Fibroblast of lung (primary cell): ENCODE data around the gene USH2A. TPM values are rescaled to one million over a fixed set of nuclear protein-coding genes. Genes with fewer than 3 reads are reported as not detected.
A peak's percentile ranks its signal among the peaks of the same experiment; 100 is the strongest.

Experiments
- DNase-seq, 2 donors: peaks; one replicate each; pipeline versions ENCODE4 v3.0.0 to v3.0.0-alpha.2; 2010; ENCODE audit warnings: low read depth in 2 of 2
- H2AFZ ChIP-seq: 2 replicates; pipeline ENCODE4 v1.5.1; 2012; ENCODE audit warnings: low read length, control low read depth, inconsistent platforms
- H3K27ac ChIP-seq: 2 replicates; pipeline ENCODE4 v1.5.1; 2011; ENCODE audit warnings: low read length, control low read depth; ENCODE audit not compliant: insufficient read depth
- H3K27me3 ChIP-seq: 2 replicates; pipeline ENCODE4 v1.5.1; 2011; ENCODE audit warnings: mild to moderate bottlenecking, low read length; ENCODE audit not compliant: control insufficient read depth, insufficient read depth
- H3K36me3 ChIP-seq: 2 replicates; pipeline ENCODE4 v1.5.1; 2011; ENCODE audit warnings: low read length; ENCODE audit not compliant: control insufficient read depth, insufficient read depth
- H3K4me1 ChIP-seq: 2 replicates; pipeline ENCODE4 v1.5.1; 2011; ENCODE audit warnings: low read length; ENCODE audit not compliant: control insufficient read depth, insufficient read depth; ENCODE audit errors: extremely low read depth
- H3K4me2 ChIP-seq: 2 replicates; pipeline ENCODE4 v1.5.1; 2011; ENCODE audit warnings: low read length, control low read depth; ENCODE audit not compliant: insufficient read depth; ENCODE audit errors: extremely low read depth
- H3K4me3 ChIP-seq, 4 experiments: fragments of 200-600 bp in 1 of 4; sonication (generic) in 1 of 4; replicated peaks in 1 of 4; 2 replicates each; pipeline ENCODE4 v1.5.1; 2011 to 2016; ENCODE audit warnings: low read length in 4 of 4, low read depth in 3 of 4, mild to moderate bottlenecking in 3 of 4, control low read depth in 2 of 4, inconsistent platforms in 1 of 4, mixed read lengths in 1 of 4; ENCODE audit not compliant: insufficient read depth in 1 of 4; ENCODE audit errors: control extremely low read depth in 1 of 4
- H3K79me2 ChIP-seq: 2 replicates; pipeline ENCODE4 v1.5.1; 2012; ENCODE audit warnings: mild to moderate bottlenecking, low read length, inconsistent platforms; ENCODE audit not compliant: control insufficient read depth, insufficient read depth
- H3K9ac ChIP-seq: 2 replicates; pipeline ENCODE4 v1.5.1; 2011; ENCODE audit warnings: mild to moderate bottlenecking, low read length, control low read depth; ENCODE audit not compliant: insufficient read depth
- H3K9me3 ChIP-seq: 2 replicates; pipeline ENCODE4 v1.5.1; 2012; ENCODE audit warnings: low read depth, low read length; ENCODE audit not compliant: control insufficient read depth, insufficient read depth
- H4K20me1 ChIP-seq: 2 replicates; pipeline ENCODE4 v1.5.1; 2011; ENCODE audit warnings: low read length; ENCODE audit not compliant: control insufficient read depth, insufficient read depth; ENCODE audit errors: extremely low read depth
- CTCF ChIP-seq, 2 donors: IDR thresholded peaks in 1 of 2; conservative IDR thresholded peaks in 1 of 2; 1 replicate in 1 of 2; 2 replicates in 1 of 2; pipeline ENCODE4 v1.5.1; 2011 to 2012; ENCODE audit warnings: low read length in 2 of 2, control low read depth in 1 of 2, inconsistent platforms in 1 of 2, low read depth in 1 of 2, mild to moderate bottlenecking in 1 of 2
- EZH2 ChIP-seq: IDR thresholded peaks from 2 replicates; pipeline ENCODE4 v1.5.1; 2012; ENCODE audit warnings: low read length, control low read depth, mild to moderate bottlenecking; ENCODE audit errors: missing control alignments
- polyA plus RNA-seq, 2 donors: library from polyadenylated mRNA; depleted of rRNA in 1 of 2; stranded (reverse) in 1 of 2; unstranded in 1 of 2; fragments of >200 nt; gene quantifications; 2 replicates each; pipeline ENCODE4 v1.2.1, GENCODE V29; 2011 to 2012; ENCODE audit warnings: missing spikeins in 1 of 2
- total RNA-seq: library from RNA; depleted of rRNA; stranded (reverse); fragments of >200 nt; gene quantifications from 2 replicates; pipeline ENCODE4 v1.2.1, GENCODE V29; 2014

USH2A gene
- total and polyA plus RNA-seq, 2 donors (not counting 1 experiment from before 2014, with no cell fraction given), result under 0.01 to 0.01 TPM

GRCh38 chr1:216314379-216315095 is 108.7 kb downstream of the USH2A start:
- H4K20me1 ChIP-seq, result no peaks in the 10 kb centered on the region
- no peak for TF ChIP-seq CTCF (conservative IDR thresholded peaks at IDR 0.05 in 1 of 2, IDR thresholded peaks at IDR 0.05 in 1 of 2; ENCODE audit: low read depth in 1 of 2, low read length in 2 of 2)
- TF ChIP-seq EZH2, result no peak

GRCh38 chr1:216310776-216311175 is 112.5 kb downstream of the USH2A start:
- H4K20me1 ChIP-seq, result no peaks in the 10 kb centered on the region
- H3K4me2 ChIP-seq, result no peak overlapping the region
- no peak overlapping the region for H3K27ac ChIP-seq
- no peaks in the 10 kb centered on the region for H3K4me1 ChIP-seq
- no peaks in the 10 kb centered on the region for H3K36me3 ChIP-seq
- no peak overlapping the region for H2AFZ ChIP-seq
- H3K79me2 ChIP-seq, result no peaks in the 10 kb centered on the region
- no peak overlapping the region for H3K4me3 ChIP-seq
- H3K9ac ChIP-seq, result no peak overlapping the region
- H3K27me3 ChIP-seq, result no peaks in the 10 kb centered on the region
- TF ChIP-seq EZH2 (no peak), CTCF (conservative IDR thresholded peaks at IDR 0.05 in 1 of 2, IDR thresholded peaks at IDR 0.05 in 1 of 2; ENCODE audit: low read depth in 1 of 2, low read length in 2 of 2) (peak; percentile 56 to 75)
- DNase-seq, result peak; percentile 28 to 80
- H3K9me3 ChIP-seq, result no peaks in the 10 kb centered on the region

More at GRCh38 chr1:216314379-216315095, 108.7 kb downstream of the USH2A start:
- H2AFZ ChIP-seq, result no peak overlapping the region
- H3K36me3 ChIP-seq, result no peaks in the 10 kb centered on the region
- no peak overlapping the region for H3K27ac ChIP-seq
- peak; percentile 16 to 59 for DNase-seq
- H3K79me2 ChIP-seq, result no peaks in the 10 kb centered on the region
- no peaks in the 10 kb centered on the region for H3K27me3 ChIP-seq
- H3K4me3 ChIP-seq, result no peak overlapping the region
- no peak overlapping the region for H3K4me2 ChIP-seq
- no peaks in the 10 kb centered on the region for H3K9me3 ChIP-seq
- H3K9ac ChIP-seq, result no peak overlapping the region
- H3K4me1 ChIP-seq, result no peaks in the 10 kb centered on the region

GRCh38 chr1:216306830-216307229 is 116.4 kb downstream of the USH2A start:
- TF ChIP-seq EZH2 (no peak), CTCF (conservative IDR thresholded peaks at IDR 0.05 in 1 of 2, IDR thresholded peaks at IDR 0.05 in 1 of 2; ENCODE audit: low read depth in 1 of 2, low read length in 2 of 2) (no peak)
- H3K4me1 ChIP-seq, result no peaks in the 10 kb centered on the region
- no peaks in the 10 kb centered on the region for H3K27me3 ChIP-seq
- no peaks in the 10 kb centered on the region for H3K79me2 ChIP-seq
- H3K27ac ChIP-seq, result no peak overlapping the region
- no peak for DNase-seq
- no peaks in the 10 kb centered on the region for H4K20me1 ChIP-seq
- no peaks in the 10 kb centered on the region for H3K9me3 ChIP-seq
- no peaks in the 10 kb centered on the region for H3K36me3 ChIP-seq
- H3K4me3 ChIP-seq, result no peak overlapping the region
- H3K9ac ChIP-seq, result no peak overlapping the region
- H2AFZ ChIP-seq, result no peak overlapping the region
- no peak overlapping the region for H3K4me2 ChIP-seq
